Measurements from ENCODE around the gene EPHB1.

DNA sequence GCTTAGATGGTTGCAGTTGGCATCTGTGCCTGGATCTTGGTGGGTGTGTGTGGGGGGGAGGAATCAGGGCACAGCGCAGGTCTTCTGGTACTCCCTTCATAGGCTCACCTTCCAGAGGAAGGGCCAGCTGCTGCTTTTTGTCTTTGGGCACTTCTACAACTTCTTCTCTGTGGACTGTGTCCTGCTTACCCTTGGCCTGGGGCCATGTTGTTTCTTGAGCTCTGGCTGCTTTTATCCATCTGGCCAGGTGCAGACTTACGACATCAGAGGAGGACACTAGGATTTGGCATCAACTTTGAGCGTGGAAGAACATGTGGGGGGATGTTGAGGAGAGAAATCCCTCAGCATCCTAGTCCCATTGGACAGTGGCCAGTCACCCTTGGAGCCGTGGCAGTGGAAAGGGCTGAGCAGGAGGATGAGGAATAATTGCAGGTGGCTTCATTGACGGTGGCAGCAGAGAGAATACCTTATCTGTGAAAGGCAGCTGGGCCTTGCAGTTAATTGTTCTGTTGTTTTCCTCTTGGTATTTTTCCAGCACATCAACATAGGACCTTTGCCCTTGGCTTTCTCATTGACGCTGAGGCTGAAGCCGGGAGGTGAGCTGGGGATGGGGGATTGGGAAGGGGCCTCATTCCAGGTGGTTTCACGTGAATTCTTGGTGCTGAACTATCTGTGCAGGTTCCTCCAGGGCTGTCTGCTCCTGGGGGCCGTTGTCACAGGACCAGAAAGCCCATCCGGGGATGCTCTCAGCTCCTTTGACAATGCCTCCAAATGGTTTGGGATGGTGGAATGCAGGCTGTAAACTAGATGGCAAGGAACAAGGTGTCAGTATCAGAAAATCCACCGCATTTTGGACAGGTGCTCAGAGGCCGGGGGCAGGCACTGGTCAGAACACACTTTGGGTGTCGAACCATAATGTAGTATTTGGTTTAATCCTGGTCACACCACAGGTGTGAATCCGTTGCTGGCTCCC is 9.7 kb downstream of the EPHB1 start:
- TF ChIP-seq, protein P1, sequence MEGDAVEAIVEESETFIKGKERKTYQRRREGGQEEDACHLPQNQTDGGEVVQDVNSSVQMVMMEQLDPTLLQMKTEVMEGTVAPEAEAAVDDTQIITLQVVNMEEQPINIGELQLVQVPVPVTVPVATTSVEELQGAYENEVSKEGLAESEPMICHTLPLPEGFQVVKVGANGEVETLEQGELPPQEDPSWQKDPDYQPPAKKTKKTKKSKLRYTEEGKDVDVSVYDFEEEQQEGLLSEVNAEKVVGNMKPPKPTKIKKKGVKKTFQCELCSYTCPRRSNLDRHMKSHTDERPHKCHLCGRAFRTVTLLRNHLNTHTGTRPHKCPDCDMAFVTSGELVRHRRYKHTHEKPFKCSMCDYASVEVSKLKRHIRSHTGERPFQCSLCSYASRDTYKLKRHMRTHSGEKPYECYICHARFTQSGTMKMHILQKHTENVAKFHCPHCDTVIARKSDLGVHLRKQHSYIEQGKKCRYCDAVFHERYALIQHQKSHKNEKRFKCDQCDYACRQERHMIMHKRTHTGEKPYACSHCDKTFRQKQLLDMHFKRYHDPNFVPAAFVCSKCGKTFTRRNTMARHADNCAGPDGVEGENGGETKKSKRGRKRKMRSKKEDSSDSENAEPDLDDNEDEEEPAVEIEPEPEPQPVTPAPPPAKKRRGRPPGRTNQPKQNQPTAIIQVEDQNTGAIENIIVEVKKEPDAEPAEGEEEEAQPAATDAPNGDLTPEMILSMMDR (conservative IDR thresholded peaks at IDR 0.05 in 1 of 2, IDR thresholded peaks at IDR 0.05 in 1 of 2; ENCODE audit: extremely low read depth in 1 of 2, insufficient read depth in 1 of 2, low read depth in 1 of 2, low read length in 2 of 2): no peak
- no peak for TF ChIP-seq EZH2 (IDR thresholded peaks at IDR 0.05; ENCODE audit: borderline replicate concordance, low read length)

Measured in mammary epithelial cell (primary cell).